Thyroid gland (tissue), 4 donors: ENCODE measurements around the gene TYMP.

Source experiments
- CTCF ChIP-seq, 6 experiments: fragments of 200-600 bp in 3 of 6; fragments of 450-650 bp in 3 of 6; sonication (generic) in 3 of 6; IDR thresholded peaks; one replicate each; pipeline ENCODE4 v1.5.1; 2016 to 2019; ENCODE audit warnings: antibody characterized with exemption in 6 of 6, mild to moderate bottlenecking in 2 of 6, inconsistent platforms in 1 of 6, moderate library complexity in 1 of 6
- POLR2A ChIP-seq, 2 donors: fragments of 450-650 bp; IDR thresholded peaks; one replicate each; pipeline ENCODE4 v1.6.1; 2017; ENCODE audit warnings: antibody characterized with exemption in 2 of 2, mild to moderate bottlenecking in 2 of 2, moderate library complexity in 1 of 2

- TF ChIP-seq CTCF (IDR thresholded peaks at IDR 0.05) (no peak), POLR2A (IDR thresholded peaks at IDR 0.05) (no peak)
Observed at GRCh38 chr22:50485221-50486131, 44.3 kb downstream of the TYMP start.
